Right atrium auricular region (tissue), 2 donors: ENCODE data around the gene TMEM135. TPM values are rescaled to one million over a fixed set of nuclear protein-coding genes. Genes with fewer than 3 reads are reported as not detected.

Experiments used
- DNase-seq: peaks from one replicate; pipeline ENCODE4 v3.0.0-alpha.2; 2019; ENCODE audit warnings: low spot score
- H3K27ac ChIP-seq, 2 donors: fragments of 200-600 bp; sonication (generic); 1 replicate in 1 of 2; 2 replicates in 1 of 2; pipeline ENCODE4 v1.5.1; 2016 to 2019
- H3K27me3 ChIP-seq, 2 donors: fragments of 200-600 bp; sonication (generic); one replicate each; pipeline versions ENCODE4 v1.5.1 to v1.6.0; 2017 to 2019
- H3K36me3 ChIP-seq: fragments of 200-600 bp; sonication (generic); one replicate; pipeline ENCODE4 v1.5.1; 2016
- H3K4me1 ChIP-seq, 2 donors: fragments of 200-600 bp; sonication (generic); one replicate each; pipeline versions ENCODE4 v1.5.1 to v1.6.0; 2017 to 2019
- H3K4me3 ChIP-seq, 2 donors: fragments of 200-600 bp; sonication (generic); 1 replicate in 1 of 2; 2 replicates in 1 of 2; pipeline ENCODE4 v1.5.1; 2017 to 2019; ENCODE audit warnings: mild to moderate bottlenecking in 1 of 2, moderate library complexity in 1 of 2
- H3K9me3 ChIP-seq, 2 donors: fragments of 200-600 bp; sonication (generic); one replicate each; pipeline ENCODE4 v1.5.1; 2019
- CTCF ChIP-seq, 2 donors: fragments of 200-600 bp; sonication (generic); IDR thresholded peaks; one replicate each; pipeline ENCODE4 v1.5.1; 2019; ENCODE audit warnings: antibody characterized with exemption in 2 of 2
- total RNA-seq, 2 donors: library from RNA; depleted of rRNA; stranded (reverse); fragments of >200 nt; gene quantifications; one replicate each; pipeline ENCODE4 v1.1.0, GENCODE V29; 2016

Gene TMEM135
- total RNA-seq, 2 donors from 2014 or later: 12.2 to 13.0 TPM

DNA sequence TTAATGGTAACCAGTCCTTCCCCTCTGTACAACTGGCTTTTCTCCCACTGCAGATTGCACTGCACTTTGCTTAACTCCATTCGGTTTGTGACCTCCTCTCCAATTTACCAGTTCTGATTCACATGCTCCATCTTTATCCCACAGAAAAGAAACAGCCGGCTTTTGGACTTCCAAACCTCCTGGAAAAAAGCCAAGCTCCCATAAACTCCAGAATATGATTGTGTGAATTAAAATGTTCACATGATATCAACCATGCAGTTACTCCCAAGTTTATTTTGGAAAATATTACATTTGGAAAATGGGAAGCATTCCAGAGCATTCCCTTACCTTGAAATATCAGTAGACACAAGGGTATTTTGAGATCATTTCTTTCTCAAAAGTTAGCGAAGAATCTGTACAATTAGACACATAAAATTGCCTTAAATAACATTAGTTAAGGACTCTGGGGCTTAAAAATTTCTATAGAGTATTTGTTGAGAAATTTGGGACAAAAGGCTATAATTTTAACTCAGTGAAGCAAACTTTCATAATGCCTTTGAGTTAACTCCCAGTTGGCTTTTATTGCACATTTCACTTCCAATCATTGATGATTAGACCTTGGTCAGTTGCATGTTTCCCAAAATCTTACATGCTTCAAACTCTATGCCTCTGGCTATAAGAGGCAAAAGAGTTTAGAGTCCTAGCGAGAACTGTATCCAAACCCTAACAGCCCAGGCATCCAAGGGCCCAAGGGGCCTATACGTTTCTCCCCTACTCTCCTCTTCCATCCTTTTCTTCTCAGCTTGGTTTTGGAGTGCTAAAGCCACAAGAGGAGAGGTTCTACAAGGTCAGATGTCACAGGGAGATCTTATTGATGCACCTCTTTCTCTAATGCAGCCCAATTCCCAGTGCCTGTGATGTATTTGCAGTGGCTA, 23.6 kb upstream of the TMEM135 start:
- no peak for TF ChIP-seq CTCF (IDR thresholded peaks at IDR 0.05)
- H3K4me3 ChIP-seq: no peak overlapping the region
- H3K27me3 ChIP-seq: no peaks in the 10 kb centered on the region
- no peak for DNase-seq
- no peaks in the 10 kb centered on the region for H3K4me1 ChIP-seq
- no peaks in the 10 kb centered on the region for H3K36me3 ChIP-seq
- H3K9me3 ChIP-seq: no peaks in the 10 kb centered on the region
- H3K27ac ChIP-seq: no peak overlapping the region

- H3K9me3 ChIP-seq: no peaks in the 10 kb centered on the region
- peaks cover 0 to 9% of the 10 kb centered on the region in 2 donors for H3K4me1 ChIP-seq
- H3K27ac ChIP-seq: no peak overlapping the region
- no peak for DNase-seq
- H3K36me3 ChIP-seq: no peaks in the 10 kb centered on the region
- no peak for TF ChIP-seq CTCF (IDR thresholded peaks at IDR 0.05)
- no peak overlapping the region for H3K4me3 ChIP-seq
- no peaks in the 10 kb centered on the region for H3K27me3 ChIP-seq
Measured at GRCh38 chr11:87015645-87016044, 22.1 kb upstream of the TMEM135 start.

DNA sequence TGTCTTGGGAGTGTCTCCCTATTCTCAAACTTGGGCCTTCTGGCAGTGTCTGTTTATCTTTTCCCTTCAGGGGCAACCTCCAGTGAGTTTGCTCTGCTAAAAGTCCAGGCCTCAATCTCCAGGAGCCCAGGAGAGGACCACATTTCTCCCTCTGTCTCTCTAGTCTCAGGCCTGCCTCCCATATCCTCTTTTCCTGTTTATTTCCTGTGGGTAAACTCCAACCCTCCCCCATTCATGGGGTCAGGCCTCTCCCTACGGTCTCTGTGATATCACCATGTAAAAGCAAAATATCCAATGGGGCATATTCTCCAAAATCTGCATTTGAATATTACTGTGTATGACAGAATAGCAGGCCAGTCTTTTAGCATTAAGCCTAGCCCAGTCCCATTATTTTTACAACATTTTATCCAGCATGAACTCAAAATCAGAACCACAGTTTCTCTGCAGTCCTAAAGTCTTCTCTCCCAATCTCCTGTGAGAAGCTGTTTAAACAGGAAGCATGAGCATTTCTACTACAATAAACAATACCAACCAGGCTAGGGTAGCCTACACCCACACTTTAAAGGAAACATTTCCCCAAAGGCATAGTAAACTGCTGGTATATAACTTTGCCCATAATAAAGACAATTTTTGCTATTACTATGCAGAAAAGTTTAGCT, 18.0 kb upstream of the TMEM135 start:
- DNase-seq: no peak
- H3K4me1 ChIP-seq: peaks cover 0 to 9% of the 10 kb centered on the region in 2 donors
- TF ChIP-seq CTCF (IDR thresholded peaks at IDR 0.05): no peak
- no peak overlapping the region for H3K27ac ChIP-seq
- no peak overlapping the region for H3K4me3 ChIP-seq
- H3K27me3 ChIP-seq: no peaks in the 10 kb centered on the region
- no peaks in the 10 kb centered on the region for H3K9me3 ChIP-seq
- no peaks in the 10 kb centered on the region for H3K36me3 ChIP-seq

DNA sequence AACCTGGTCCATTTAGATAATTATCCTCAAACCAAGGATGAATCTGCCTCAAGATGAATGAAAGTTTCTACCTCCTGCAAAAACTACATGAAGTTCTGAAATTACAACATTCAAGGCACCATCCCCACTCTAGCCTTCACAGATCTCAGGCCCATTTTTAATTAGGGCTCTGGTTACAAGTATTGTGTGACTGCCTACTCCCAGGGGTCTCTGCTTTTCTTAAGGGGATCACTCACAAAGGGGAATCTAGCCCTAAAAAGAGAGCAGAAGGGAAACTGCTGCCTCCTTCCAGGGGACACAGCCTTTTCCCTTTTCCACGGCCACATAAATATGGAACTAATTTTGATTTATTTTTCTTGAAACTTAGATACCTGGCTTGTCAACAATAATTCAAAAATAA, 17.4 kb upstream of the TMEM135 start:
- H3K27ac ChIP-seq: no peak overlapping the region
- DNase-seq: no peak
- TF ChIP-seq CTCF (IDR thresholded peaks at IDR 0.05): no peak
- H3K36me3 ChIP-seq: no peaks in the 10 kb centered on the region
- no peak overlapping the region for H3K4me3 ChIP-seq
- H3K9me3 ChIP-seq: no peaks in the 10 kb centered on the region
- peaks cover 0 to 9% of the 10 kb centered on the region in 2 donors for H3K4me1 ChIP-seq
- no peaks in the 10 kb centered on the region for H3K27me3 ChIP-seq

GRCh38 chr11:87020764-87021365, 16.9 kb upstream of the TMEM135 start:
- Histone ChIP-seq H3K4me3 (no peak overlapping the region), H3K36me3 (no peaks in the 10 kb centered on the region), H3K27ac (no peak overlapping the region), H3K9me3 (no peaks in the 10 kb centered on the region), H3K27me3 (no peaks in the 10 kb centered on the region), H3K4me1 (peaks cover 0 to 9% of the 10 kb centered on the region in 2 donors)
- TF ChIP-seq CTCF (IDR thresholded peaks at IDR 0.05): no peak
- no peak for DNase-seq
